Measurements from ENCODE around the gene COL1A2. TPM values are rescaled to one million over a fixed set of nuclear protein-coding genes. Genes with fewer than 3 reads are reported as not detected.

COL1A2 gene
- total RNA-seq, 1 donor from 2014 or later, result 19,645 TPM

GRCh38 chr7:94382746-94383145 lies 11.9 kb upstream of the COL1A2 start:
- DNase-seq (ENCODE audit: low spot score), result no peak

- DNase-seq (ENCODE audit: low spot score), result no peak
Observed at GRCh38 chr7:94384315-94384714, 10.4 kb upstream of the COL1A2 start.

- no peak for DNase-seq (ENCODE audit: low spot score)
Observed at GRCh38 chr7:94386416-94386815, 8.3 kb upstream of the COL1A2 start.

DNA sequence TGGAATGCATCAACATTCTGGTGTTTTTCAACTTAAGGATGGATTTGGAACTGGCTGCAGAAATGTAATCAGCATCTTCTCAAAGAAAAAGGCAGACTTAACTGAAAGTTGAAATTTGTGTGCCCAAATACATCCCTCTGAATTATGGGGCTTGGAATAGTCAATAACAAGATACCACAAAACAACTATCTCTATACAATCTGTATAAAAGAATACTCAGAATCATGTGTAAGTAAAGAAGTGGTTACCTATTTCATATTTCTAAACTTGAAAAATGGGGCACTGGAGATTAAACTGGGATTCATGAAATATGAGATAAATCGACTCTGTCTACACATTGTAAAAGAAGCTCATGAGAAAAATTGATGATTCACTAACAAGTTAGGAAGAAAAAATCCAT lies 6.2 kb upstream of the COL1A2 start:
- peak; percentile 58 for DNase-seq (ENCODE audit: low spot score)

- DNase-seq (ENCODE audit: low spot score), result no peak
Observed at GRCh38 chr7:94389381-94389780, 5.3 kb upstream of the COL1A2 start.

GRCh38 chr7:94391726-94392392 lies 2.8 kb upstream of the COL1A2 start:
- DNase-seq (ENCODE audit: low spot score), result peak; percentile 96

GRCh38 chr7:94392393-94392786 lies 2.3 kb upstream of the COL1A2 start:
- DNase-seq (ENCODE audit: low spot score), result peak; percentile 59

DNA sequence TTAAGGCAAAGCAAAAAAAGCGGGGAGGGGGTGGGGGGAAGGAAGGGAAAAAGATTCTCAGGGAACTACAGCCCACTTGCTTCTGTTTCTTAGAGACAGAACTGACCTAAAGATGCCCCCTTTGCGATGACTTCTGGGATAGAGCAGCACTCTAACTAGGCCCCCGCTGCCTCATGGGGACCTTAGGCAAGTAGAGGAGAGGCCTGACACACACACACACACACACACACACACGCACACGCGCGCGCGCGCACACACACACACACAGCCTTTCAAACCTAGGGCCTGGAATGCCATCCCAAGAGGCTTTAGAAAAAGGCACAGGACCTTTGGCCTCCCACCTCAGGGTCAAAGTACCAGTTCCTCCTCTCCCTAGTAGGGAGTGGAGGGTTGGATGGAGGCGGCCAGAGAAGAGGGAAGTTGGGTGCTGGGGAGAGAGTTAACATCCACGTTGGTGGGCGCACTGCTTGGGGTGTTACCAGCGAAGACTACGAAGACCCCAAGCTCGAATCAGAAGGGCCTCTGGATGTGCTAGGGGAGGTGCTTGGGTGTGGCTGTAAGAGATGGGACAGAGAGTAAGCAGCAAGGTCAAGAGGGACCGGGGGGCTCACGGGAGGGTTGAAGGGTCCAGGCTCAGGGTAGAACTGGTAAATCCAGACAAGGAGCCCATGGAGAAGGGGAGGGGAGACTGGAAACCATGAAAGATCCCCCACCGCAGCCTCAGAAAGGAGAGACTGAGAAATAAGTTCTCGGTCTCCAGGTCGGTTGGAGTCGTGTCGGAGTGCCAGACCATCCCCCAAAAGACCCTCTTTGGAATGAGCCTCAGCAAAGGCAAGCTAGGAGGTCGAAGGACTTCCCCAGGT lies 1.2 kb upstream of the COL1A2 start:
- peak; percentile 95 for DNase-seq (ENCODE audit: low spot score)

DNA sequence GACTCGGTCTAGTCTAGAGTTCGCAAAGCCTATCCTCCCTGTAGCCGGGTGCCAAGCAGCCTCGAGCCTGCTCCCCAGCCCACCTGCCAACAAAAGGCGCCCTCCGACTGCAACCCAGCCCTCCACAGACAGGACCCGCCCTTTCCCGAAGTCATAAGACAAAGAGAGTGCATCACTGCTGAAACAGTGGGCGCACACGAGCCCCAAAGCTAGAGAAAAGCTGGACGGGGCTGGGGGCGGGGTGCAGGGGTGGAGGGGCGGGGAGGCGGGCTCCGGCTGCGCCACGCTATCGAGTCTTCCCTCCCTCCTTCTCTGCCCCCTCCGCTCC lies 622 bp upstream of the COL1A2 start:
- DNase-seq (ENCODE audit: low spot score), result no peak

GRCh38 chr7:94395141-94396036 lies 694 bp downstream of the COL1A2 start:
- DNase-seq (ENCODE audit: low spot score), result peak; percentile 88

DNA sequence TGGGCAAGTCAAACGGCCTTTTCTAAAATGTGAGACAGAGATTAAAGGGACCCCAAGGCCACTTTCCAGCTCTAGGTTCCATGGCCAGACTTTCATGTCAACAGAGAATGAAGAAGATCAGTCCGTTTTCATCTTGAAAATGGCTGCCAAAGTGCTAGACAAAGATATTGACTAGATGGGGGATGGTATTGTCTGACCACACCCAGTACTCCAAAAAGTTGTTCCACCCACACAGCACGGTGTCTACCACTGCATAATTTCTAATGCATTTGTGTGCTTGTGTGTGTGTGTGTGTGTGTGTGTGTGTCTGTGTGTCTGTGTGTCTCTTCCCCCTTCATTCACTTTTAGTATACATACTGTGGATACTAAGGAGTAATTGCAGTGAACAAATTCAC lies 1.3 kb downstream of the COL1A2 start:
- peak; percentile 83 for DNase-seq (ENCODE audit: low spot score)

GRCh38 chr7:94396596-94396995 lies 1.9 kb downstream of the COL1A2 start:
- DNase-seq (ENCODE audit: low spot score), result peak; percentile 52

DNA sequence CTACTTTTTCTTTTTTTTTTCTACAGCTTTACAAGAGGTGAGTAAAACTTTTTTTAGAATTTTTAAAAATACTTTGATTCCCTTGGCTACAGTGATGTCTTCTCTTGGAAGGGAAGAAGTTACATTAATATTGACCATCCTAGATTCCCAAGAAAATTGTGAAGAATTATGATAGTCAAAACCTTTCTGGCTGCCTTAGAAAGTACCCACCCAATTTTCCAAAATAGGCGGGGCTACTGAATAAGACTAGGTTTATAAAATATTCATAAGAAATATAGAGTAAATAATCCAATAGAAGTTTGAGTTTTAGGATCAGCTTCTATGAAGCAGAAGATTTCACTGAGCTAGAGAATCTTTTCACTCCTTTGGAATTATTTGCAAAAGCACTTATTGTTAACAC lies 3.0 kb downstream of the COL1A2 start:
- peak; percentile 63 for DNase-seq (ENCODE audit: low spot score)

DNA sequence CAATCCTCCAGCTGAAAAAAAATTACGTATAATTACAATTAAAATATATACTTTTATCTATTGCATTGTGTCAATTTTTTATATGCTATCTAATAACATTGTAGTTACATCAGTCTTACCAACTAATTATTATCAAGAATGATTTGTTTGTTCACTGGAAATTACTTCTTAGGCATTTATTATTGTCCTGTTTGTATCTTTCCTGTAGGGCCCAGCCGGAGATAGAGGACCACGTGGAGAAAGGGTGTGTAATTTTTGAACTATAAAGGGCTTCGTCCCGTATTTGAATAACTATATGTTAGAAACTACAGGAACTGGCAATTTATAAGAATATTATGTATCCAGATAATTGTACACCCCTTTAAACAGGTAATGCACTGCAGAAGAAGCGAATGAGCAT lies 4.1 kb downstream of the COL1A2 start:
- peak; percentile 23 for DNase-seq (ENCODE audit: low spot score)

DNA sequence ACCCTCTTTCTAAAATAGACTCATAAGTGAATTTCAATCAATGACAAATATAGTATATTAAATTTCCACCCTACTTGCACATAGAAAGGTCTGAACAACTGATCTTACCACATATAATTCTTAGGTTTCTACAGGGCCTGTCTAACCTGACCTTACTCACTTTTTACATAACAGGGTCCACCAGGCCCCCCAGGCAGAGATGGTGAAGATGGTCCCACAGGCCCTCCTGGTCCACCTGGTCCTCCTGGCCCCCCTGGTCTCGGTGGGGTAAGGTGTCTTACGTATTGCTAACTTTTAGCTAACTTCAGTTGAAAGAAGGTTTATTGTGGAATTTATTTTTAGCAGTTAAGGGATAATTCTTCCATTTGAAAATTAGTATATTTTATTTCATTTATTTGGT lies 5.3 kb downstream of the COL1A2 start:
- DNase-seq (ENCODE audit: low spot score), result peak; percentile 64

DNA sequence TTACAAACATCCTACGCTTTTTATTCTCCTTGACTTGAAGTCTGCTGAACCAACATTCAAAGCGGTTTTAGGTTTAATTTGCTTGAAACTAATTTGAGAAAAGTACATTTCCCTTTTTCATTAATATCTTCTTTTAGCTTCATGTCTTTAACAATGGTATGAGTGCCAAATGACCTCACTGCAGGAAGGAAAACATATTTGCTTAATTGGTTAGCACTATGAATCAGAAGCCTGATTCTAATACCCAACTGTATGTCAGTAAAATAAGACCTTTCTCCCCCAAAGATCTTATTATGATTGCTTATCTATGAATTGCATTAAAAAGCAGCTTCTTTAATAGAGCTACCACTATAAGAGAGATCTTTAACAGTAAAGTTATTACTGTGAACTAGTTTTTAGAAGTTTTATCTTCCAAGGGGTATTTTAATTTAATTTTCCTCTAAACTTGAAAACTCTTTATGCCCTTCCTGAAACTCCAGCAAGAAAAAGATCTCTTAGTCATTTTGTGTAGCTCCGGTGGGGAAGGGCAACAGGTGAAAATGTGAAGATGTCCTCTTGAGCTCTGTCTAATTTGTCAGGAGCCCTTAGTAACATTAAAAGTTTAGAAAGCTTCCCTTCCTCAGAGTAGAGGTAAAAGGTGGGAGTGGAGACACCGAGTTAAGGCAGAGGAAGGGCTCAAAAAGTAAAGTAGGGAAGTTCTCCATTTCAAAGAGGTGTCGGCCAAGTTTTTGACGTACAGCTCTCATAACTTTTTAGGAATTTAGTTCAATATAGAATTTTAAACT lies 6.1 kb downstream of the COL1A2 start:
- DNase-seq (ENCODE audit: low spot score), result peak; percentile 25

GRCh38 chr7:94401428-94401814 lies 6.7 kb downstream of the COL1A2 start:
- DNase-seq (ENCODE audit: low spot score), result peak; percentile 41

DNA sequence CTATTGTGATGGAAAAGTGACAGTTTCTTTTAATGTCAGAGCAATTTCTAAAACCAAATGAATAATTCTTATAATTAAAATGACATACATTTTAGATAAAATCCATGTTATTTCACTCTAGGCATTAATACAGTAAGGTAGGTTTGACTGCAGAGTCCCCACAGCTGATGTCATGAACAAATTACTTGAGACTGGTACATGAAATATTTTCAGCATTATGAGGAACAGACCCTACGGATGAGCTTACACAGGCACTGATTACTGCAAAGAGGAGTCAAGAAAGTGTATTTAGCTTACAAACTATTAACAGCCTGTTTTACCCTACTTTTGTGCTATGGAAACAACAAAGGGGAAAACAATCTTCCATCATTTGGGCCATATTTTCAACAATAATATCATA lies 8.9 kb downstream of the COL1A2 start:
- DNase-seq (ENCODE audit: low spot score), result peak; percentile 46

DNA sequence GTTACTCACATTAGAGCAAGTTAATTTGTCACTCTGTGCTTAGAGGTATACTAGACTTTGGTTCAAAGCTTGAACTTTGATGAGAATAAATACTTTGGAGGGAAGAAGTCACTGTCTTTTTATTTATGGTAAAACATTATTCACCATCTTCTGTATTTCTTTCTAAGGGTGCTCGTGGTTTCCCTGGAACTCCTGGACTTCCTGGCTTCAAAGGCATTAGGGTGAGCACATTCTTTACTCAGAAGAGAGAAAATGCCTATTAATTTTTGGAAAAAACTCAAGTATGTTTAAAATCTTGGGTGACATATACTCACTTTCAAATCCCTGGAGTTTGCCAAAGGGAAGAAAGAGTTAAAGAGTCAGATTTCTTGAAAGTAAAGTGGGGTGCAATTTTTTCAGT lies 10.8 kb downstream of the COL1A2 start:
- DNase-seq (ENCODE audit: low spot score), result peak; percentile 26

DNA sequence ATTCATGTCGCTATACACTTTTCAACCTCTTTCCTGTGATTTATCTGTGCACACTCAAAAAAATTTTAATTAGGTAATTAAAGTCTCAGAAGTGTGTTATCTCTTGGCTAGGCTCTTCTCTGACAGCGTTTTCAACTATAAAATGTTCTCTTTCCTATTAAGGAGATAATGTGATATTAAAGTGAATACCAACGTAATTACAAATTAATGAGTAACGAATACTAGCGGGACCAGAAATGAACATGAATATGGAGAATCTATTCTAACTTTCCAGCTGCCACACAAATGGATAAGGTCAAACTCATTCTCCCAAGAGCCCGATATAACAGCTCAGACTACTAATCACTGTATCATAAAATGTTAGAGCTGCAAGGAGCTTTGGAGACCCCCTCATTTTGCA lies 12.0 kb downstream of the COL1A2 start:
- no peak for DNase-seq (ENCODE audit: low spot score)

DNA sequence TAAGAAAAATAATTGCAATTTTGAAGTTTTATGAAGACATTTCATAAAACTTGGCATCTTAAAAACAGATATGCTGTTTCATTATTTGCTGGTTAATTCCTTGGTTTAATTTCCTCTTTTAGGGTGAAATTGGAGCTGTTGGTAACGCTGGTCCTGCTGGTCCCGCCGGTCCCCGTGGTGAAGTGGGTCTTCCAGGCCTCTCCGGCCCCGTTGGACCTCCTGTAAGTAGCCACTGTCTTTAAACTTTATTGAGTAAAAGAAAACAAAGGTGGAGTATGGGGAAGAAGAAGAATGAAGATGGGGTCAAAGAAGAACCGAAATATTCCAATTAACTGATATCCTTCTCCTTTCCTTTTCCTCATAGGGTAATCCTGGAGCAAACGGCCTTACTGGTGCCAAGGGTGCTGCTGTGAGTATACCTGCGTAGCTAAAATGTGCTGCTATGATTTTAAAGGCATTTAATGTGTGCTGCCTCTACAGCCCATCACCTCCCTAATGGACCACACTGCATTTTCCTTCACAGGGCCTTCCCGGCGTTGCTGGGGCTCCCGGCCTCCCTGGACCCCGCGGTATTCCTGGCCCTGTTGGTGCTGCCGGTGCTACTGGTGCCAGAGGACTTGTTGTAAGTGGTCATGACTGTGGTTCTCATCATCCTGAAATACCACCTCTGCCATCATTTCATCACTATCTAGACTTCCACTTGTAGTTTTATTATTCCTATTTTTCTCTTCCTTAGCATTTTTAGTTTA lies 14.7 kb downstream of the COL1A2 start:
- no peak for DNase-seq (ENCODE audit: low spot score)

Measured in umbilical cord (tissue), 2 donors.